ENCODE data around the gene TOMM40L. TPM values are rescaled to one million over a fixed set of nuclear protein-coding genes. Genes with fewer than 3 reads are reported as not detected.

The TOMM40L gene
- total and polyA plus RNA-seq, 2 donors (not counting 1 experiment from before 2014, with no cell fraction given), result 11.1 to 11.7 TPM

DNA sequence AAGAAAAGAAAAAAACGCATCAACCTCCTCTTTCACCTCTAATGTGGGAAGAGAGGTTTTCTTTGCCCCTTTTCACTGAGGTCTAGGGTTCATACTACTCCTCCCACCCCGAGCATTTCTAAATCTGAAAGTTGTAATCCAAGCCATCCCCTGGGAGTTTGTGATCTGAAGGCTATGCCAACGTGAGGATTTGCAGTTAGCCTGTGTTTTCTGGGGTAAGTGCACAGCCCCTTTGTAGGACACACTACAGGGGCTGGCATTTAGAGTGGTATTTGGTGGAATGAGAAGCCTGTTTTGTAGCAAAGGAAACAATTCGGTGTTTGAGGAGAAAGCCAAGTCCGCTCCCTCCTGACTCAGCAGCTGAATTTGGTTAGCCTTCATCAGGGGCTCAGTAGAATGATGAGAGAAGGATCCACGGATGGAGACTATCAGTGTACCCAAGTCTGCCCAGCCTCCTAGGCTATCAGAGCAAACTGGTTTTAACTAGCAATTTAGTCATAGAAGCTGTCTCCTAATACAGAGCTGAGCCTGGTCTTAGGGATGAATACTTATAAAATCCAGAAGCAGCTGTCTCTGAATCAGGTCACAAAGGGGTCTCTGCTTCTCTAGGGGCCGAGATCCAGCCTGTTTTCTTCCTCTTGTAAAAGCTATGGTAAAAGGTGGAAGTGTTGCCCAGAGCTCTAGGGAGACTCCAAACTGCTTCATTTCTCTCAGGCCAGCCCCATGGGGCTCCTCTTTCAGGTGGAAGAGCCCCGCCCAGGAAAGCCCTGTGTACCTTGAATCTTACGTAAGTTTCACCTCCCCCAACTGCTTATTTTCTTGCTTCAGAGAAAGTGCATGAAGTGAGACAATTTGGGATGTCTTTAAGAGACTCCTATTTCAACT lies 34.8 kb downstream of the TOMM40L start:
- Histone ChIP-seq H3K79me2 (ENCODE audit: control insufficient read depth, insufficient read depth, low read length) (no peaks in the 10 kb centered on the region), H3K27me3 (ENCODE audit: control insufficient read depth, insufficient read depth, low read length) (peaks cover 37% of the 10 kb centered on the region), H3K4me2 (ENCODE audit: extremely low read depth, insufficient read depth, low read length) (no peak overlapping the region), H2AFZ (ENCODE audit: low read length) (no peak overlapping the region), H3K27ac (ENCODE audit: insufficient read depth, low read length) (no peak overlapping the region), H3K9me3 (ENCODE audit: control insufficient read depth, insufficient read depth, low read depth, low read length) (no peaks in the 10 kb centered on the region), H3K4me3 (replicated peaks in 1 of 4; ENCODE audit: control extremely low read depth in 1 of 4, insufficient read depth in 1 of 4, low read depth in 3 of 4, low read length in 4 of 4) (no peak overlapping the region), H3K4me1 (ENCODE audit: control insufficient read depth, extremely low read depth, insufficient read depth, low read length) (no peaks in the 10 kb centered on the region), H3K9ac (ENCODE audit: insufficient read depth, low read length) (no peak overlapping the region), H3K36me3 (ENCODE audit: control insufficient read depth, insufficient read depth, low read length) (no peaks in the 10 kb centered on the region), H4K20me1 (ENCODE audit: control insufficient read depth, extremely low read depth, insufficient read depth, low read length) (no peaks in the 10 kb centered on the region)
- no peak for DNase-seq (ENCODE audit: low read depth in 2 of 2)
- TF ChIP-seq EZH2 (IDR thresholded peaks at IDR 0.05; ENCODE audit: low read length, missing control alignments), result no peak
- TF ChIP-seq, protein P1, sequence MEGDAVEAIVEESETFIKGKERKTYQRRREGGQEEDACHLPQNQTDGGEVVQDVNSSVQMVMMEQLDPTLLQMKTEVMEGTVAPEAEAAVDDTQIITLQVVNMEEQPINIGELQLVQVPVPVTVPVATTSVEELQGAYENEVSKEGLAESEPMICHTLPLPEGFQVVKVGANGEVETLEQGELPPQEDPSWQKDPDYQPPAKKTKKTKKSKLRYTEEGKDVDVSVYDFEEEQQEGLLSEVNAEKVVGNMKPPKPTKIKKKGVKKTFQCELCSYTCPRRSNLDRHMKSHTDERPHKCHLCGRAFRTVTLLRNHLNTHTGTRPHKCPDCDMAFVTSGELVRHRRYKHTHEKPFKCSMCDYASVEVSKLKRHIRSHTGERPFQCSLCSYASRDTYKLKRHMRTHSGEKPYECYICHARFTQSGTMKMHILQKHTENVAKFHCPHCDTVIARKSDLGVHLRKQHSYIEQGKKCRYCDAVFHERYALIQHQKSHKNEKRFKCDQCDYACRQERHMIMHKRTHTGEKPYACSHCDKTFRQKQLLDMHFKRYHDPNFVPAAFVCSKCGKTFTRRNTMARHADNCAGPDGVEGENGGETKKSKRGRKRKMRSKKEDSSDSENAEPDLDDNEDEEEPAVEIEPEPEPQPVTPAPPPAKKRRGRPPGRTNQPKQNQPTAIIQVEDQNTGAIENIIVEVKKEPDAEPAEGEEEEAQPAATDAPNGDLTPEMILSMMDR (conservative IDR thresholded peaks at IDR 0.05 in 1 of 2, IDR thresholded peaks at IDR 0.05 in 1 of 2; ENCODE audit: low read depth in 1 of 2, low read length in 2 of 2), result no peak

DNA sequence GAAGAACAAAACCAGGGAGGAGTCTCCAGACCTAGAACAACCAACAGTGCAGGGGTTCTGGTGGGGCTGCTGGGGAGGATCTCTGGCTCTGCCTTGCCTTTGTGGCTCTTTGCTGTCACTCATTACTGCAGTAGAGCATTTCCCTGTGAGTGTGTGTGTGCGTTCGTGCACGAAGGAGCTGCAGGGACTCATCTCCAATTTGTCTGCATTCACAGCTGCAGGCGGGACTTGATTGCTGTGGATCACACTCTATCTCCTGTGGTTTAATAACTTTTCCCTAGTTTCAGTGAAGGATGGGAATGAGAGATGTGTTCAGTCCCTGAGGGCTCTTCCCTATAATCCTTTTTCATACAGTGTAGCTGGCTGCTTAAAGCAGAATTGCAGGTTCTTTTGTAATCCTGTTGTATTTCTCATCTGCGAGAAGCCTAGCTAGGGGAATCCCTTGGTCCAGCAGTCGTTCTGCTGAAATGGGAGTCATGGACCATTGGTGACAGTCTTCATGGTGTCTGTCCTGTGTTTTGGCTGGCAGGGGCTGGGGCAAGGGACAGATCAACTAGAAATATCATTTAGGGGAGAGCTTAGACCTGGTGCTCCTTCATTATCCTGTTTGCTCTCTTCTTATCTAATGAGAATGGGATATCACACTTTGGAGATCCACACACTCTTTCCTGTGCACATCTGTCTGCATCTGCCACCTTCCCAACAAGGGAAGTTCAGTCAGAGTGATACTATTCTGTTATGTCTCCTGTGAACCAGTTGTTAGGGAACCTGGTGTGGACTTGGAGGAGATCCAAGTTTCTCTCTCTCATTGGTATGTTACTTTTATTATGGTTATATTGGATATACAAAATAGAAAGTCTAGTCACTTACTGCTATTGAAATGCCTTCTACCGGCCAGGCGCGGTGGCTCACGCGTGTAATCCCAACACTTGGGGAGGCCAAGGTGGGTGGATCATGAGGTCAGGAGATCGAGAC lies 35.7 kb downstream of the TOMM40L start:
- TF ChIP-seq, protein P1 (conservative IDR thresholded peaks at IDR 0.05 in 1 of 2, IDR thresholded peaks at IDR 0.05 in 1 of 2; ENCODE audit: low read depth in 1 of 2, low read length in 2 of 2), result no peak
- TF ChIP-seq EZH2 (IDR thresholded peaks at IDR 0.05; ENCODE audit: low read length, missing control alignments), result no peak
- H4K20me1 ChIP-seq (ENCODE audit: control insufficient read depth, extremely low read depth, insufficient read depth, low read length), result no peaks in the 10 kb centered on the region
- no peak for DNase-seq (ENCODE audit: low read depth in 2 of 2)
- H3K79me2 ChIP-seq (ENCODE audit: control insufficient read depth, insufficient read depth, low read length), result no peaks in the 10 kb centered on the region
- no peaks in the 10 kb centered on the region for H3K36me3 ChIP-seq (ENCODE audit: control insufficient read depth, insufficient read depth, low read length)
- no peak overlapping the region for H2AFZ ChIP-seq (ENCODE audit: low read length)
- peaks cover 40% of the 10 kb centered on the region for H3K27me3 ChIP-seq (ENCODE audit: control insufficient read depth, insufficient read depth, low read length)
- no peak overlapping the region for H3K27ac ChIP-seq (ENCODE audit: insufficient read depth, low read length)
- H3K4me3 ChIP-seq (replicated peaks in 1 of 4; ENCODE audit: control extremely low read depth in 1 of 4, insufficient read depth in 1 of 4, low read depth in 3 of 4, low read length in 4 of 4), result no peak overlapping the region
- no peak overlapping the region for H3K9ac ChIP-seq (ENCODE audit: insufficient read depth, low read length)
- H3K9me3 ChIP-seq (ENCODE audit: control insufficient read depth, insufficient read depth, low read depth, low read length), result no peaks in the 10 kb centered on the region
- no peak overlapping the region for H3K4me2 ChIP-seq (ENCODE audit: extremely low read depth, insufficient read depth, low read length)
- no peaks in the 10 kb centered on the region for H3K4me1 ChIP-seq (ENCODE audit: control insufficient read depth, extremely low read depth, insufficient read depth, low read length)

DNA sequence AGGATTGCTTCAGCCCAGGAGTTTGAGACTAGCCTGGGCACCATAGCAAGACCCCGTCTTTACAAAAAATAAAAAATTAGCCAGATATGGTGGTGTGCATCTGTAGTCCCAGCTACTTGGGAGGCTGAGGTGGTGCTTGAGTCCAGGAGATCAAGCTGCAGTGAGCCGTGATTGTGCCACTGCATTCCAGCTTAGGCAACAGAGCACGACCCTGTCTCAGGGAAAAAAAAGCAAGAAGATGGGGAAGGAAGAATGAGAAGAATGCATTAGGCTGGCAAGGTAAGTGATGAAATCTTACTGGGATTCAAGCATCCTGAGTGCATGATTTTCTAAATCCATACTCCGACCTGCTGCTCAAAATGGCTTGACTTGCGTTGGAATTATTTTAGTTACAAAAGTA lies 39.4 kb downstream of the TOMM40L start:
- Histone ChIP-seq H3K9ac (ENCODE audit: insufficient read depth, low read length) (no peak overlapping the region), H3K27me3 (ENCODE audit: control insufficient read depth, insufficient read depth, low read length) (peaks cover 18% of the 10 kb centered on the region), H2AFZ (ENCODE audit: low read length) (no peak overlapping the region), H3K4me3 (replicated peaks in 1 of 4; ENCODE audit: control extremely low read depth in 1 of 4, insufficient read depth in 1 of 4, low read depth in 3 of 4, low read length in 4 of 4) (no peak overlapping the region), H3K9me3 (ENCODE audit: control insufficient read depth, insufficient read depth, low read depth, low read length) (no peaks in the 10 kb centered on the region), H3K79me2 (ENCODE audit: control insufficient read depth, insufficient read depth, low read length) (no peaks in the 10 kb centered on the region), H3K27ac (ENCODE audit: insufficient read depth, low read length) (no peak overlapping the region), H3K36me3 (ENCODE audit: control insufficient read depth, insufficient read depth, low read length) (no peaks in the 10 kb centered on the region), H3K4me1 (ENCODE audit: control insufficient read depth, extremely low read depth, insufficient read depth, low read length) (no peaks in the 10 kb centered on the region), H4K20me1 (ENCODE audit: control insufficient read depth, extremely low read depth, insufficient read depth, low read length) (no peaks in the 10 kb centered on the region), H3K4me2 (ENCODE audit: extremely low read depth, insufficient read depth, low read length) (no peak overlapping the region)
- DNase-seq (ENCODE audit: low read depth in 2 of 2), result no peak
- TF ChIP-seq EZH2 (IDR thresholded peaks at IDR 0.05; ENCODE audit: low read length, missing control alignments), result no peak
- TF ChIP-seq, protein P1 (conservative IDR thresholded peaks at IDR 0.05 in 1 of 2, IDR thresholded peaks at IDR 0.05 in 1 of 2; ENCODE audit: low read depth in 1 of 2, low read length in 2 of 2), result no peak
